Measurements from ENCODE around the gene CCNB1. TPM values are rescaled to one million over a fixed set of nuclear protein-coding genes. Genes with fewer than 3 reads are reported as not detected.
"Not testable (repeated sequence)": the region's sequence is repeated elsewhere in the genome, so short reads cannot be mapped to it uniquely, and the experiment has no call there.

Gene CCNB1
- total and polyA plus RNA-seq, 8 donors = 8.9 to 146 (median 70.2) TPM

- DNase-seq = no peak
- Histone ChIP-seq H3K4me1 (peaks cover 0 to 17% of the 10 kb centered on the region in 2 donors), H3K27me3 (no peaks in the 10 kb centered on the region), H3K27ac (no peak overlapping the region), H3K9me3 (no peaks in the 10 kb centered on the region), H3K36me3 (peaks cover 0 to 37% of the 10 kb centered on the region in 2 donors), H3K4me3 (no peak overlapping the region)
- intact Hi-C loops (cut with DNase I) = no loop called here
- TF ChIP-seq CTCF (IDR thresholded peaks at IDR 0.05) = no peak
- ATAC-seq = no peak
Observed at GRCh38 chr5:69170495-69170894, 3.5 kb downstream of the CCNB1 start.

GRCh38 chr5:69170969-69171368 lies 4.0 kb downstream of the CCNB1 start:
- ATAC-seq (no peak), DNase-seq (no peak)
- Histone ChIP-seq H3K27me3 (no peaks in the 10 kb centered on the region), H3K27ac (no peak overlapping the region), H3K4me3 (no peak overlapping the region), H3K9me3 (no peaks in the 10 kb centered on the region), H3K4me1 (peaks cover 0 to 17% of the 10 kb centered on the region in 2 donors), H3K36me3 (peaks cover 0 to 41% of the 10 kb centered on the region in 2 donors)
- intact Hi-C loops (cut with DNase I) = no loop called here
- no peak for TF ChIP-seq CTCF (IDR thresholded peaks at IDR 0.05)

- DNase-seq; intact Hi-C loops (cut with DNase I); H3K9me3 ChIP-seq; H3K4me1 ChIP-seq; H3K27ac ChIP-seq; ATAC-seq; H3K4me3 ChIP-seq; H3K27me3 ChIP-seq: not testable (repeated sequence)
- H3K36me3 ChIP-seq = peaks cover 0 to 14% of the 10 kb centered on the region in 2 donors
Observed at GRCh38 chr5:69181659-69182293, 14.8 kb downstream of the CCNB1 start.

- DNase-seq (no peak), ATAC-seq (no peak)
- H3K27ac ChIP-seq = no peak overlapping the region
- H3K4me3 ChIP-seq = no peak overlapping the region
- H3K27me3 ChIP-seq = no peaks in the 10 kb centered on the region
- no peak for TF ChIP-seq CTCF (IDR thresholded peaks at IDR 0.05)
- H3K9me3 ChIP-seq = peaks cover 0 to 4% of the 10 kb centered on the region in 2 donors
- intact Hi-C loops (cut with DNase I) = no loop called here
- H3K4me1 ChIP-seq = peaks cover 0 to 6% of the 10 kb centered on the region in 2 donors
- no peaks in the 10 kb centered on the region for H3K36me3 ChIP-seq
Observed at GRCh38 chr5:69184621-69185020, 17.7 kb downstream of the CCNB1 start.

- intact Hi-C loops (cut with DNase I) = no loop called here
- Histone ChIP-seq H3K36me3 (no peaks in the 10 kb centered on the region), H3K9me3 (no peaks in the 10 kb centered on the region), H3K4me3 (no peak overlapping the region), H3K27me3 (no peaks in the 10 kb centered on the region), H3K4me1 (peaks cover 0 to 14% of the 10 kb centered on the region in 2 donors), H3K27ac (no peak overlapping the region)
- ATAC-seq = no peak
- no peak for TF ChIP-seq CTCF (IDR thresholded peaks at IDR 0.05)
- DNase-seq = no peak
Observed at GRCh38 chr5:69187342-69187741, 20.4 kb downstream of the CCNB1 start.

- Histone ChIP-seq H3K27ac (peak overlapping the region; percentile 78 to 89), H3K9me3 (no peaks in the 10 kb centered on the region)
- DNase-seq = no peak
Observed at GRCh38 chr5:69188811-69189161, 21.8 kb downstream of the CCNB1 start.

More at GRCh38 chr5:69188811-69189161, 21.8 kb downstream of the CCNB1 start:
- TF ChIP-seq CTCF (IDR thresholded peaks at IDR 0.05) = no peak
- intact Hi-C loops (cut with DNase I) = no loop called here
- Histone ChIP-seq H3K36me3 (no peaks in the 10 kb centered on the region), H3K4me1 (peaks cover 0 to 14% of the 10 kb centered on the region in 2 donors), H3K27me3 (no peaks in the 10 kb centered on the region), H3K4me3 (peak overlapping the region; percentile 63 to 68)
- peak; percentile 17 for ATAC-seq

All from left lung (tissue), 10 donors.